Esophagus (tissue), 2 donors: ENCODE results near the gene CT45A7. TPM values are rescaled to one million over a fixed set of nuclear protein-coding genes. Genes with fewer than 3 reads are reported as not detected.
"Not testable (repeated sequence)": the region's sequence is repeated elsewhere in the genome, so short reads cannot be mapped to it uniquely, and the experiment has no call there.

Experiments
- H3K27ac ChIP-seq, 2 donors: one replicate each; pipeline ENCODE4 v1.5.1; 2013; ENCODE audit warnings: low read depth in 2 of 2, mild to moderate bottlenecking in 2 of 2, inconsistent platforms in 1 of 2, low read length in 1 of 2, moderate library complexity in 1 of 2
- H3K27me3 ChIP-seq, 2 donors: one replicate each; pipeline ENCODE4 v1.6.1; 2013; ENCODE audit warnings: low read length in 2 of 2, control low read depth in 1 of 2, mild to moderate bottlenecking in 1 of 2; ENCODE audit not compliant: insufficient read depth in 2 of 2, control insufficient read depth in 1 of 2
- H3K36me3 ChIP-seq, 2 donors: one replicate each; pipeline ENCODE4 v1.6.1; 2013; ENCODE audit warnings: low read length in 1 of 2; ENCODE audit not compliant: control insufficient read depth in 2 of 2, insufficient read depth in 2 of 2
- H3K4me1 ChIP-seq, 2 donors: one replicate each; pipeline ENCODE4 v1.6.1; 2013; ENCODE audit warnings: low read length in 1 of 2; ENCODE audit not compliant: control insufficient read depth in 2 of 2, insufficient read depth in 2 of 2
- H3K4me3 ChIP-seq, 2 donors: one replicate each; pipeline ENCODE4 v1.5.1; 2013; ENCODE audit warnings: low read length in 2 of 2, mild to moderate bottlenecking in 2 of 2, low read depth in 1 of 2, moderate library complexity in 1 of 2
- H3K9me3 ChIP-seq, 2 donors: one replicate each; pipeline ENCODE4 v1.6.1; 2013; ENCODE audit warnings: mild to moderate bottlenecking in 2 of 2, low read depth in 1 of 2, low read length in 1 of 2, moderate library complexity in 1 of 2; ENCODE audit not compliant: control insufficient read depth in 2 of 2, insufficient read depth in 1 of 2
- WGBS, 2 donors: extraction: QIAGEN DNeasy Blood & Tissue Kit; methylation state at CpG; one replicate each; pipeline ENCODE4 v1.1.7; 2013; 5-methylcytosine and 5-hydroxymethylcytosine counted together
- polyA plus RNA-seq, 2 donors: library from polyadenylated mRNA; stranded (reverse); fragments of 200-250 nt; gene quantifications; one replicate each; pipeline ENCODE4 v1.2.3, GENCODE V29; 2013
- donor health status: healthy with polysubstance abuse.
- donor health status: Bipolar disorder and iron deficiency.

CT45A7 gene
- not detected for polyA plus RNA-seq

GRCh38 chrX:135837180-135837579 lies at the start of gene CT45A7:
Gene CT45A7 (minus strand): TSS chrX:135837280. CDS start chrX:135833533, 3,747 bp downstream.
- not testable (repeated sequence) for H3K27me3 ChIP-seq, H3K9me3 ChIP-seq, H3K4me1 ChIP-seq, H3K27ac ChIP-seq, H3K4me3 ChIP-seq, H3K36me3 ChIP-seq
- WGBS, 2 donors, result no CpG with 5 or more reads among the region's 17 CpGs

- H3K36me3 ChIP-seq, H3K9me3 ChIP-seq, H3K4me1 ChIP-seq, H3K27me3 ChIP-seq, H3K4me3 ChIP-seq, H3K27ac ChIP-seq: not testable (repeated sequence)
- WGBS, 2 donors, result 53 to 58% methylated on average over 4 of the region's 5 CpGs
These were observed 45.7 kb upstream of the CT45A7 start for GRCh38 chrX:135882741-135883140.

DNA sequence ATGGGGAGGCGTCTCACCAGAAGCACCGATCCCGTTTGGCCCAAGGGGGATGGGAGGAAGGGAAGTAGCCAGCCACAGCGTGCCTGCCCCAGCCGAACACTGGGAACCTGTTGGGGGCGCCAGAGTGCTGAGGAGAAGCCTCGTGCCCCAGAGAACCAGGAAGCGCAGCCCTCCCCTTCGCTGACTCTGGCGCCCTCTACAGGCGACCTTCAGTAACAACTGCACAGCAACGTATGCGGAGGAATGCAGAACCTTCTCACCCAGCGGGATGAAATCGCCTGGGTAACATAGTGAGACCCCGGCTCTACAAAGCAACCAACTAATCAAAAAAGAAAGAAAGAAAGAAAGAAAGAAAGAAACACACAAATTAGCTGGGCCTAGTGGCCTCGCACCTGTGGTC lies 34.6 kb upstream of the CT45A7 start, which contains the start of gene CT45A9:
TSS of gene CT45A9 (minus strand) at position 101 of the 400 bp plus-strand sequence. CDS start 3,751 bp downstream, outside the sequence.
- not testable (repeated sequence) for H3K36me3 ChIP-seq, H3K27ac ChIP-seq, H3K4me3 ChIP-seq, H3K27me3 ChIP-seq, H3K4me1 ChIP-seq, H3K9me3 ChIP-seq
- no CpG with 5 or more reads among the region's 17 CpGs for WGBS, 2 donors

DNA sequence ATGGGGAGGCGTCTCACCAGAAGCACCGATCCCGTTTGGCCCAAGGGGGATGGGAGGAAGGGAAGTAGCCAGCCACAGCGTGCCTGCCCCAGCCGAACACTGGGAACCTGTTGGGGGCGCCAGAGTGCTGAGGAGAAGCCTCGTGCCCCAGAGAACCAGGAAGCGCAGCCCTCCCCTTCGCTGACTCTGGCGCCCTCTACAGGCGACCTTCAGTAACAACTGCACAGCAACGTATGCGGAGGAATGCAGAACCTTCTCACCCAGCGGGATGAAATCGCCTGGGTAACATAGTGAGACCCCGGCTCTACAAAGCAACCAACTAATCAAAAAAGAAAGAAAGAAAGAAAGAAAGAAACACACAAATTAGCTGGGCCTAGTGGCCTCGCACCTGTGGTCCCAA lies 17.4 kb upstream of the CT45A7 start, which contains the start of gene CT45A8:
TSS of gene CT45A8 (minus strand) at position 101 of the 400 bp plus-strand sequence. CDS start 3,755 bp downstream, outside the sequence.
- no CpG with 5 or more reads among the region's 17 CpGs for WGBS, 2 donors
- not testable (repeated sequence) for H3K9me3 ChIP-seq

DNA sequence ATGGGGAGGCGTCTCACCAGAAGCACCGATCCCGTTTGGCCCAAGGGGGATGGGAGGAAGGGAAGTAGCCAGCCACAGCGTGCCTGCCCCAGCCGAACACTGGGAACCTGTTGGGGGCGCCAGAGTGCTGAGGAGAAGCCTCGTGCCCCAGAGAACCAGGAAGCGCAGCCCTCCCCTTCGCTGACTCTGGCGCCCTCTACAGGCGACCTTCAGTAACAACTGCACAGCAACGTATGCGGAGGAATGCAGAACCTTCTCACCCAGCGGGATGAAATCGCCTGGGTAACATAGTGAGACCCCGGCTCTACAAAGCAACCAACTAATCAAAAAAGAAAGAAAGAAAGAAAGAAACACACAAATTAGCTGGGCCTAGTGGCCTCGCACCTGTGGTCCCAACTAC lies 17.2 kb downstream of the CT45A7 start, which contains the start of gene CT45A2:
TSS of gene CT45A2 (minus strand) at position 101 of the 400 bp plus-strand sequence. CDS start 3,747 bp downstream, outside the sequence.
- not testable (repeated sequence) for H3K27me3 ChIP-seq, H3K9me3 ChIP-seq, H3K4me1 ChIP-seq, H3K4me3 ChIP-seq, H3K27ac ChIP-seq, H3K36me3 ChIP-seq
- no CpG with 5 or more reads among the region's 17 CpGs for WGBS, 2 donors

More for the DNA sequence above, 17.4 kb upstream of the CT45A7 start, which contains the start of gene CT45A8:
- not testable (repeated sequence) for H3K27me3 ChIP-seq, H3K4me3 ChIP-seq, H3K36me3 ChIP-seq, H3K27ac ChIP-seq, H3K4me1 ChIP-seq

- not testable (repeated sequence) for H3K4me1 ChIP-seq, H3K4me3 ChIP-seq, H3K36me3 ChIP-seq, H3K27me3 ChIP-seq, H3K27ac ChIP-seq, H3K9me3 ChIP-seq
- no CpG with 5 or more reads among the region's 16 CpGs for WGBS, 2 donors
These were observed 34.4 kb downstream of the CT45A7 start, which contains the start of gene CT45A6 for GRCh38 chrX:135802687-135803086. Gene CT45A6 (minus strand): TSS chrX:135802787. CDS start chrX:135798993, 3,794 bp downstream.

DNA sequence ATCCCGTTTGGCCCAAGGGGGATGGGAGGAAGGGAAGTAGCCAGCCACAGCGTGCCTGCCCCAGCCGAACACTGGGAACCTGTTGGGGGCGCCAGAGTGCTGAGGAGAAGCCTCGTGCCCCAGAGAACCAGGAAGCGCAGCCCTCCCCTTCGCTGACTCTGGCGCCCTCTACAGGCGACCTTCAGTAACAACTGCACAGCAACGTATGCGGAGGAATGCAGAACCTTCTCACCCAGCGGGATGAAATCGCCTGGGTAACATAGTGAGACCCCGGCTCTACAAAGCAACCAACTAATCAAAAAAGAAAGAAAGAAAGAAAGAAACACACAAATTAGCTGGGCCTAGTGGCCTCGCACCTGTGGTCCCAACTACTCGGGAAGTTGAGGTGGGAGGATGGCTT lies 51.7 kb downstream of the CT45A7 start, which contains the start of gene CT45A5:
TSS of gene CT45A5 (minus strand) at position 101 of the 400 bp plus-strand sequence. CDS start 3,774 bp downstream, outside the sequence.
- not testable (repeated sequence) for H3K36me3 ChIP-seq, H3K27me3 ChIP-seq, H3K27ac ChIP-seq, H3K9me3 ChIP-seq, H3K4me3 ChIP-seq, H3K4me1 ChIP-seq
- WGBS, 2 donors, result no CpG with 5 or more reads among the region's 16 CpGs

Other genes with a start within 250 kb of the CT45A7 start
- not detected for gene CT45A1, start 123.6 kb downstream of the CT45A7 start, polyA plus RNA-seq
- gene CT45A3, start 69.1 kb downstream of the CT45A7 start, polyA plus RNA-seq, result not detected
- gene CT45A5, start 51.8 kb downstream of the CT45A7 start, polyA plus RNA-seq, result not detected
- not detected for gene CT45A6, start 34.5 kb downstream of the CT45A7 start, polyA plus RNA-seq
- gene CT45A2, start 17.3 kb downstream of the CT45A7 start, polyA plus RNA-seq, result not detected
- not detected for gene CT45A8, start 17.3 kb upstream of the CT45A7 start, polyA plus RNA-seq
- gene CT45A9, start 34.5 kb upstream of the CT45A7 start, polyA plus RNA-seq, result not detected
- gene CT45A10, start 56.2 kb upstream of the CT45A7 start, polyA plus RNA-seq, result not detected
- not detected for gene SAGE1, start 56.4 kb upstream of the CT45A7 start, polyA plus RNA-seq
- gene MMGT1, start 136.7 kb upstream of the CT45A7 start, polyA plus RNA-seq, result 1 to 10 TPM; 1.5 to 7.5 TPM
- 1 to 10 TPM; 6.6 to 7.2 TPM for gene SLC9A6, start 148.2 kb upstream of the CT45A7 start, polyA plus RNA-seq